Astrocyte (in vitro differentiated cells and primary cell): ENCODE data around the gene COL24A1.

Experiments used
- EZH2 ChIP-seq: IDR thresholded peaks from 2 replicates; pipeline ENCODE4 v1.6.1; 2012; ENCODE audit warnings: mild to moderate bottlenecking, low read length, inconsistent platforms; ENCODE audit not compliant: insufficient read depth
- TF ChIP-seq, protein P1 (sequence below): IDR thresholded peaks from 2 replicates; pipeline ENCODE4 v1.5.1; 2011; ENCODE audit warnings: low read depth, mild to moderate bottlenecking, inconsistent platforms, low read length, moderate library complexity; ENCODE audit not compliant: insufficient read depth

DNA sequence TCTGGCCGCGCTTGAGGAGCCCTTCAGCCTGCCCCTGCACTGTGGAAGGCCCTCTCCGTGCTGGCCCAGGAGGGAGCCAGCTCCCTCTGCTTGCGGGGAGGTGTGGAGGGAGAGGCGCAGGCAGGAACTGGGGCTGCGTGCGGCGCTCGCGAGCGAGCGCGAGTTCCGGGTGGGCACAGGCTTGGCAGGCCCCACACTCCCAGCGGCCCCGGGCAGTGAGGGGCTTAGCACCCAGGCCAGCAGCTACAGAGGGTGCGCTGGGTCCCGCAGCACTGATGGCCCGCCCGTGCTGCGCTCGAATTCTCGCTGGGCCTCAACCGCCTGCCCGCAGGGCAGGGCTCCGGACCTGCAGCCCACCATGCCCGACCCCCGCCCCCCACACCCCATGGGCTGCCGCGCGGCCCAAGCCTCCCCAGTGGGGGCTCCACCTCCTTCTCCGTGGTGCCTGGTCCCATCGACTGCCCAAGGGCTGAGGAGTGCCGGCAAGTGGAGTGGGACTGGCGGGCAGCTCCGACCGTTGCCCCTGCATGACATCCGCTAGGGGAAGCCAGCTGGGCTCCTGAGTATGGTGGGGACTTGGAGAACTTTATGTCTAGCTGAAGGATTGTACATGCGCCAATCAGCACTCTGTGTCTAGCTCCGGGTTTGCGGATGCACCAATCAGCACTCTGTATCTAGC lies 46.0 kb downstream of the COL24A1 start:
- TF ChIP-seq, protein P1, sequence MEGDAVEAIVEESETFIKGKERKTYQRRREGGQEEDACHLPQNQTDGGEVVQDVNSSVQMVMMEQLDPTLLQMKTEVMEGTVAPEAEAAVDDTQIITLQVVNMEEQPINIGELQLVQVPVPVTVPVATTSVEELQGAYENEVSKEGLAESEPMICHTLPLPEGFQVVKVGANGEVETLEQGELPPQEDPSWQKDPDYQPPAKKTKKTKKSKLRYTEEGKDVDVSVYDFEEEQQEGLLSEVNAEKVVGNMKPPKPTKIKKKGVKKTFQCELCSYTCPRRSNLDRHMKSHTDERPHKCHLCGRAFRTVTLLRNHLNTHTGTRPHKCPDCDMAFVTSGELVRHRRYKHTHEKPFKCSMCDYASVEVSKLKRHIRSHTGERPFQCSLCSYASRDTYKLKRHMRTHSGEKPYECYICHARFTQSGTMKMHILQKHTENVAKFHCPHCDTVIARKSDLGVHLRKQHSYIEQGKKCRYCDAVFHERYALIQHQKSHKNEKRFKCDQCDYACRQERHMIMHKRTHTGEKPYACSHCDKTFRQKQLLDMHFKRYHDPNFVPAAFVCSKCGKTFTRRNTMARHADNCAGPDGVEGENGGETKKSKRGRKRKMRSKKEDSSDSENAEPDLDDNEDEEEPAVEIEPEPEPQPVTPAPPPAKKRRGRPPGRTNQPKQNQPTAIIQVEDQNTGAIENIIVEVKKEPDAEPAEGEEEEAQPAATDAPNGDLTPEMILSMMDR, result no peak
- no peak for TF ChIP-seq EZH2
